Lower leg skin (tissue), 4 donors: Measurements from ENCODE around the gene PRIMPOL. TPM values are rescaled to one million over a fixed set of nuclear protein-coding genes. Genes with fewer than 3 reads are reported as not detected.
"Not testable (repeated sequence)": the region's sequence is repeated elsewhere in the genome, so short reads cannot be mapped to it uniquely, and the experiment has no call there.

Experiments used
- DNase-seq, 2 donors: peaks; one replicate each; pipeline ENCODE4 v3.0.0-alpha.2; 2019; ENCODE audit warnings: low spot score in 2 of 2
- H3K4me3 ChIP-seq: fragments of 200-600 bp; sonication (generic); 2 replicates; pipeline ENCODE4 v1.5.1; 2017; ENCODE audit warnings: mild to moderate bottlenecking, low read depth; ENCODE audit not compliant: poor library complexity, severe bottlenecking
- POLR2A ChIP-seq, 2 donors: fragments of 450-650 bp; IDR thresholded peaks; one replicate each; pipeline ENCODE4 v1.6.1; 2016 to 2017; ENCODE audit warnings: antibody characterized with exemption in 2 of 2, mild to moderate bottlenecking in 1 of 2, moderate library complexity in 1 of 2
- WGBS, 2 donors: methylation state at CpG; one replicate each; pipeline ENCODE4 v1.1.5; 2018; 5-methylcytosine and 5-hydroxymethylcytosine counted together
- intact Hi-C: fragments of 100-400 bp; cut with DNase I; formaldehyde crosslinking; loops from one replicate; pipeline ENCODE4 v1.15.0; 2023; ENCODE audit warnings: low total_unique reads
- total RNA-seq, 4 donors: library from RNA; depleted of rRNA; stranded (reverse); fragments of >200 nt; gene quantifications; one replicate each; pipeline ENCODE4 v1.1.0, GENCODE V29; 2016
- TF ChIP-seq, protein P1 (sequence below), 3 donors: fragments of 450-650 bp; IDR thresholded peaks; one replicate each; pipeline ENCODE4 v1.5.1; 2016; ENCODE audit warnings: antibody characterized with exemption in 3 of 3, mild to moderate bottlenecking in 3 of 3, moderate library complexity in 2 of 3

The PRIMPOL gene
- total RNA-seq, 4 donors from 2014 or later, result 12.1 to 23.2 (median 13.4) TPM

DNA sequence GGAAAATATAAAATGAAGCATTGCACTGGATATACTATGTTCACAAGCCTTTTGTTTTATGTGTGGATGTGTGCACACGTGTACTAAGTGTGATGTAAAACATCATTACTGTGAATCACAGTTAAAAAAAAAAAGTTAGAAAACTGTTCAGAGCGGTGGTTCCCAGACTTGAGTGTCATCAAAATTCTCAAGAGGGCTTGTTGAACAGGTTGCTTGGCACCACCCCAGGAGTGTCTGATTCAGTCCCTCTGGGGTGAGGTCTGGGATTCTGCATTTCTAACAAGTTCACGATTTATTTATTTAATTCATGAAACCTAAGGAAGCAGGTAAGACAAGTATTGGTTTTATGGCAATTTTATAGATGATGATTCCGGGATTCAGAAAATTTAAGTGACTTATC, 82.6 kb downstream of the PRIMPOL start:
- 48 to 51% methylated on average over 4 of the region's 4 CpGs for WGBS, 2 donors
- TF ChIP-seq, protein P1, sequence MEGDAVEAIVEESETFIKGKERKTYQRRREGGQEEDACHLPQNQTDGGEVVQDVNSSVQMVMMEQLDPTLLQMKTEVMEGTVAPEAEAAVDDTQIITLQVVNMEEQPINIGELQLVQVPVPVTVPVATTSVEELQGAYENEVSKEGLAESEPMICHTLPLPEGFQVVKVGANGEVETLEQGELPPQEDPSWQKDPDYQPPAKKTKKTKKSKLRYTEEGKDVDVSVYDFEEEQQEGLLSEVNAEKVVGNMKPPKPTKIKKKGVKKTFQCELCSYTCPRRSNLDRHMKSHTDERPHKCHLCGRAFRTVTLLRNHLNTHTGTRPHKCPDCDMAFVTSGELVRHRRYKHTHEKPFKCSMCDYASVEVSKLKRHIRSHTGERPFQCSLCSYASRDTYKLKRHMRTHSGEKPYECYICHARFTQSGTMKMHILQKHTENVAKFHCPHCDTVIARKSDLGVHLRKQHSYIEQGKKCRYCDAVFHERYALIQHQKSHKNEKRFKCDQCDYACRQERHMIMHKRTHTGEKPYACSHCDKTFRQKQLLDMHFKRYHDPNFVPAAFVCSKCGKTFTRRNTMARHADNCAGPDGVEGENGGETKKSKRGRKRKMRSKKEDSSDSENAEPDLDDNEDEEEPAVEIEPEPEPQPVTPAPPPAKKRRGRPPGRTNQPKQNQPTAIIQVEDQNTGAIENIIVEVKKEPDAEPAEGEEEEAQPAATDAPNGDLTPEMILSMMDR (IDR thresholded peaks at IDR 0.05), result no peak
- TF ChIP-seq POLR2A (IDR thresholded peaks at IDR 0.05), result no peak
- no peak for DNase-seq
- H3K4me3 ChIP-seq, result no peak overlapping the region
- intact Hi-C loops, result no loop called here

DNA sequence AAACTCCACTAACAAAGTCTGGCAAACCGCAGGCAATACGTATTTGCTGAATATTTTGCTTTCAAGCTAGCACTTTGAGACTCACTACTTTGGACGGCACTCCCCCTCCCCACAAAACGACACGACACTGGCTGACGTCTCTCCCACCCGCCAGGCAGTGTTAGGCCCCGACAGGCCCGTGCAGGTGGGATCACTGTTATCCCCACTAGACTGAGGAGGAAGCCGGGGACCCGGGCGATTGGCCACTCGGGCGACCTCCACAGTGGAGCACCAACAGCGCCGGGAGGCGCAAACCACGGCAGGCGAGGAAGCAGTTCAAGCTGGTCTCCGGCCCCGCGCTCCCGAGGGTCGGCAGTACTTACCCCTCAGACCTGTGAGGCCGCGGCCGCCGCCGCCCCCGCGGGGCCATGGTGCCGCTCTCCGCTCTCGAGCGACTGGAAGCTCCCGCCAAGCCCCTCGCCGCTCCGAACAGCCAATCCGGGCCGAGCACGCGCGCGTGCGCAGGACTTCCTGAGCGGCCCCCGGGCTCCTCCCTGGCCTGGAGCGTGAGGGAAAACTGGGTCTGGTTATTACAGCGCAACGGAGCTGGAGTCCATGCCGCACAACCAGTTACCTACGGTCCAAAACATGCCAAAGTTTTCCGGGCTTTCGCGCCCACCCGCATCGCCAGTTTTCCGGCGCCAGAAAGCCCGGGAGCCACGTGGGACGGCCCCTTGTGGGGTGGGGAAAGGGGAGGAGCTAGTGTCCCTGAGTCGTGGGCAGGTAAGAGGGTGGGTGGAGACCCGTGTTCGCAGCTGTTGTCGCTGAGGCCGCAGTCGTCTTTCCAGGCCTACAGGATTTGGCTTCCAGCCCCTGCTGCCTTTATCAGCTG, 84.4 kb downstream of the PRIMPOL start, which contains the start of gene CENPU:
Gene CENPU, minus strand, starts transcription at position 443 of the 871 bp plus-strand sequence. Its CDS starts 34 bp downstream, at position 409.
- peak; percentile 95 to 99 for DNase-seq
- intact Hi-C loops, result no loop called here
- 0% methylated on average over 25 to 50 of the region's 69 CpGs for WGBS, 2 donors
- no peak for TF ChIP-seq POLR2A (IDR thresholded peaks at IDR 0.05)
- TF ChIP-seq, protein P1 (IDR thresholded peaks at IDR 0.05), result no peak
- peak within 1 kb of the TSS; percentile 73 for H3K4me3 ChIP-seq

DNA sequence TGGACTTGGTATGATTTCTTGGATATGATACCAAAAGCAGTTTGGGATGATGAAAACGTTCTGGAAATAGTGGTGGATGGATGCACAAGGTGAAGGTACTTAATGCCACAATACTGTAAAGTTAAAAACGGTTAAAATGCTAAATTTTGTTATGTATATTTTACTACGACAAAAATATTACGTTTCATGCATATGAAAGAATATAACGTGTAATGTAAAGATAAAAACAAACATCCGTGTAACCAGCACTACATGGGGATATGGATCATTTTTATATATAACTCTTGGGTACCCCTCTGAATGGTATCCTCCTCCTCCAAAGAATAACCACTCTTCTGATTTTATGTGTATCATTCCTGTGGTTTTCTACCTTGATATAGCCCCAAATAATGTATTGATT, 85.2 kb downstream of the PRIMPOL start:
- TF ChIP-seq, protein P1 (IDR thresholded peaks at IDR 0.05), result no peak
- no peak for TF ChIP-seq POLR2A (IDR thresholded peaks at IDR 0.05)
- no peak for DNase-seq
- WGBS, 2 donors, result 34 to 49% methylated on average over 6 of the region's 6 CpGs
- H3K4me3 ChIP-seq, result no peak overlapping the region
- intact Hi-C loops, result no loop called here

DNA sequence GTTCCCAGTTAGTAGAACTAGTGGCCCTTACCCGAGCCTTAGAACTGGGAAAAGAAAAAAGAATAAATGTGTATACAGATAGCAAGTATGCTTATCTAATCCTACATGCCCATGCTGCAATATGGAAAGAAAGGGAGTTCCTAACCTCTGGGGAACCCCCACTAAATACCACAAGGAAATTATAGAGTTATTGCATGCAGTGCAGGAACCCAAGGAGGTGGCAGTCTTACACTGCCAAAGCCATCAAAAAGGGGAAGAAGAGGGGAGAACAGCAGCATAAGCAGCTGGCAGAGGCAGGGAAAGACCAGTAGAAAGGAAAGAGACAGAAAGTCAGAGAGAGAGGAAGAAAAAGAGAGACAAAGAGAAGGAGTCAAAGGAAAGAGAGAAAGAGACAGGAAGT, 90.0 kb downstream of the PRIMPOL start:
- H3K4me3 ChIP-seq, DNase-seq, intact Hi-C loops: not testable (repeated sequence)
- 67 to 68% methylated on average over 1 of the region's 1 CpG for WGBS, 2 donors

DNA sequence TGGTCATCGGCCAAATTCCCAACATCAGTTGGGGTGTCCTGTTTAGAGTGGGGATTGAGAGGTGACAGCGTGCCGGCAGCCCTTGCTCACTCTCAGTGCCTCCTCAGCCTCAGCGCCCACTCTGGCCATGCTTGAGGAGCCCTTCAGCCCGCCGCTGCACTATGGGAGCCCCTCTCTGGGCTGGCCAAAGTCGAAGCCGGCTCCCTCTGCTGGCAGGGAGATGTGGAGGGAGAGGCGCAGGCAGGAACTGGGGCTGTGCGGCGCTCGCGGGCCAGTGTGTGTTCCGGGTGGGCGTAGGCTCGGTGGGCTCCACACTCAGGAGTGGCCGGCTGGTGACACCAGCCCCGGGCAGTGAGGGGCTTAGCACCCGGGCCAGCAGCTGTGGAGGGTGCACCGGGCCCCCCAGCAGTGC, 91.4 kb downstream of the PRIMPOL start:
- no peak for DNase-seq
- 93 to 97% methylated on average over 20 of the region's 20 CpGs for WGBS, 2 donors
- intact Hi-C loops, result no loop called here
- TF ChIP-seq, protein P1 (IDR thresholded peaks at IDR 0.05), result no peak
- TF ChIP-seq POLR2A (IDR thresholded peaks at IDR 0.05), result no peak
- H3K4me3 ChIP-seq, result no peak overlapping the region

DNA sequence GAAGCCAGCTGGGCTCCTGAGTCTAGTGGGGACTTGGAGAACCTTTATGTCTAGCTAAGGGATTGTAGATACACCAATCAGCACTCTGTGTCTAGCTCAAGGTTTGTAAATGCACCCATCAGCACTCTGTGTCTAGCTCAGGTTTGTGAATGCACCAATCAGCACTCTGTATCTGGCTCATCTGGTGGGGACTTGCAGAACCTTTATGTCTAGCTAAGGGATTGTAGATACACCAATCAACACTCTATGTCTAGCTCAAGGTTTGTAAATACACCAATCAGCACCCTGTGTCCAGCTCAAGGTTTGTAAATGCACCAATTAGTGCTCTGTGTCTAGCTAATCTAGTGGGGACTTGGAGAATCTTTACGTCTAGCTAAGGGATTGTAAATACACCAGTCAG, 92.1 kb downstream of the PRIMPOL start:
- 88 to 89% methylated on average over 1 of the region's 1 CpG for WGBS, 2 donors
- intact Hi-C loops, DNase-seq, H3K4me3 ChIP-seq: not testable (repeated sequence)
